Right lobe of liver (tissue), 4 donors: ENCODE measurements around the gene MDH2.

Experiments
- CTCF ChIP-seq, 4 donors: fragments of 200-600 bp in 3 of 4; fragments of 450-650 bp in 1 of 4; IDR thresholded peaks; one replicate each; pipeline versions ENCODE4 v1.5.1 to v1.8.0; 2016 to 2022; ENCODE audit warnings: antibody characterized with exemption in 4 of 4, mild to moderate bottlenecking in 2 of 4
- POLR2A ChIP-seq: fragments of 450-650 bp; IDR thresholded peaks from one replicate; pipeline ENCODE4 v1.6.1; 2017; ENCODE audit warnings: antibody characterized with exemption, mild to moderate bottlenecking
- donor health status: DM: no; HTN: no; CAD: no.
- donor health status: DM: no; HTN: no; CAD: no.
- donor health status: DM: no; HTN: yes; CAD: no.

- no peak for TF ChIP-seq CTCF (IDR thresholded peaks at IDR 0.05)
- TF ChIP-seq POLR2A: no peak
These were observed 29.1 kb downstream of the MDH2 start for GRCh38 chr7:76076995-76077394.
